ENCODE data around the gene FOXE1. TPM values are rescaled to one million over a fixed set of nuclear protein-coding genes. Genes with fewer than 3 reads are reported as not detected.

FOXE1 gene
- total and polyA plus RNA-seq, 4 donors = not detected

GRCh38 chr9:97905228-97905627 is 52.2 kb downstream of the FOXE1 start:
- 83% methylated on average over 2 of the region's 2 CpGs for WGBS

More at GRCh38 chr9:97905228-97905627, 52.2 kb downstream of the FOXE1 start:
- H3K27me3 ChIP-seq (ENCODE audit: control insufficient read depth in 4 of 4, insufficient read depth in 4 of 4, low read length in 3 of 4) = no peaks in the 10 kb centered on the region
- TF ChIP-seq CTCF (IDR thresholded peaks at IDR 0.05; ENCODE audit: low read depth, low read length, missing input control) (no peak), HNF4A (conservative IDR thresholded peaks at IDR 0.05) (no peak), JUND (IDR thresholded peaks at IDR 0.05) (no peak), RAD21 (IDR thresholded peaks at IDR 0.05) (no peak)
- no peak overlapping the region for H3K27ac ChIP-seq (ENCODE audit: low read depth in 1 of 2, low read length in 2 of 2)
- H3K36me3 ChIP-seq (ENCODE audit: control insufficient read depth in 4 of 4, insufficient read depth in 3 of 4, low read depth in 1 of 4, low read length in 3 of 4) = peaks cover 4 to 30% (median 12%) of the 10 kb centered on the region in 4 donors
- no peaks in the 10 kb centered on the region for H3K9me3 ChIP-seq (ENCODE audit: control insufficient read depth in 4 of 4, low read length in 3 of 4)
- no peak for DNase-seq (ENCODE audit: low spot score)
- H3K4me1 ChIP-seq (ENCODE audit: control insufficient read depth in 4 of 4, insufficient read depth in 4 of 4, low read length in 3 of 4) = peaks cover 0 to 4% (median under 1%) of the 10 kb centered on the region in 4 donors
- no peak overlapping the region for H3K4me3 ChIP-seq (ENCODE audit: low read depth in 1 of 3, low read length in 3 of 3)
- no peak overlapping the region for H3K9ac ChIP-seq (ENCODE audit: low read depth in 1 of 2, low read length in 2 of 2)

Other genes starting within 250 kb of the FOXE1 start
- gene TSTD2, start 219.9 kb upstream of the FOXE1 start, total RNA-seq = 10 to 100 TPM in 1 of 2 donors, 1 to 10 TPM in 1; 8.8 to 13.8 TPM
- 1 to 10 TPM; 4.6 to 5.4 TPM for gene TSTD2, start 219.9 kb upstream of the FOXE1 start, polyA plus RNA-seq
- gene NCBP1, start 219.4 kb upstream of the FOXE1 start, total RNA-seq = 10 to 100 TPM; 16.4 to 16.6 TPM
- gene NCBP1, start 219.4 kb upstream of the FOXE1 start, polyA plus RNA-seq = 1 to 10 TPM; 6.6 to 8.5 TPM
- 1 to 10 TPM; 6.7 to 6.9 TPM for gene XPA, start 155.9 kb upstream of the FOXE1 start, total RNA-seq
- gene XPA, start 155.9 kb upstream of the FOXE1 start, polyA plus RNA-seq = 10 to 100 TPM in 1 of 2 donors, 1 to 10 TPM in 1; 6.6 to 19.6 TPM
- 10 to 100 TPM in 1 of 2 donors, 1 to 10 TPM in 1; 9.9 to 13.2 TPM for gene TRMO, start 69.3 kb downstream of the FOXE1 start, total RNA-seq
- 1 to 10 TPM; 7.0 to 9.5 TPM for gene TRMO, start 69.3 kb downstream of the FOXE1 start, polyA plus RNA-seq
- 100 to 1,000 TPM in 1 of 2 donors, under 1 TPM in 1; 0.08 to 218 TPM for gene HEMGN, start 84.9 kb downstream of the FOXE1 start, total RNA-seq
- gene HEMGN, start 84.9 kb downstream of the FOXE1 start, polyA plus RNA-seq = under 1 TPM in 1 of 2 donors, not detected in 1; 0.06 TPM
- gene ANP32B, start 130.1 kb downstream of the FOXE1 start, total RNA-seq = 10 to 100 TPM in 1 of 2 donors, 1 to 10 TPM in 1; 4.0 to 21.2 TPM
- 10 to 100 TPM; 32.8 to 39.4 TPM for gene ANP32B, start 130.1 kb downstream of the FOXE1 start, polyA plus RNA-seq
- 10 to 100 TPM; 23.4 to 55.4 TPM for gene NANS, start 203.5 kb downstream of the FOXE1 start, total RNA-seq
- gene NANS, start 203.5 kb downstream of the FOXE1 start, polyA plus RNA-seq = 10 to 100 TPM; 33.4 to 52.2 TPM

All from liver (tissue), 9 donors.